Left forelimb (tissue), 1 donor: ENCODE data around the gene FAM170B.

ENCODE experiments used
- DNase-seq: peaks from one replicate; pipeline ENCODE4 v3.0.0-alpha.2; 2018; ENCODE audit warnings: low spot score

The FAM170B gene

GRCh38 chr10:49123981-49124950, 9.6 kb downstream of the FAM170B start:
- no peak for DNase-seq

- no peak for DNase-seq
Measured at GRCh38 chr10:49120911-49121310, 12.9 kb downstream of the FAM170B start.

GRCh38 chr10:49119746-49120145, 14.1 kb downstream of the FAM170B start:
- peak; percentile 48 for DNase-seq

GRCh38 chr10:49118430-49119074, 15.3 kb downstream of the FAM170B start:
- peak; percentile 58 for DNase-seq

GRCh38 chr10:49117376-49118070, 16.3 kb downstream of the FAM170B start:
- DNase-seq = no peak

GRCh38 chr10:49116509-49117375, 17.1 kb downstream of the FAM170B start:
- peak; percentile 48 for DNase-seq

- peak; percentile 31 for DNase-seq
Measured at GRCh38 chr10:49115796-49116508, 17.9 kb downstream of the FAM170B start.

- DNase-seq = peak; percentile 72
Measured at GRCh38 chr10:49115015-49115795, 18.6 kb downstream of the FAM170B start, which contains the start of gene VSTM4. TSS of gene VSTM4 (minus strand) at chr10:49115522. CDS start at chr10:49115485, 37 bp downstream.

- peak; percentile 78 for DNase-seq
Measured at GRCh38 chr10:49114718-49115014, 19.2 kb downstream of the FAM170B start.

GRCh38 chr10:49113741-49114141, 20.1 kb downstream of the FAM170B start:
- peak; percentile 55 for DNase-seq

- DNase-seq = no peak
Measured at GRCh38 chr10:49112851-49113250, 21.0 kb downstream of the FAM170B start.

GRCh38 chr10:49112098-49112497, 21.7 kb downstream of the FAM170B start:
- no peak for DNase-seq

GRCh38 chr10:49111320-49111698, 22.5 kb downstream of the FAM170B start:
- DNase-seq = peak; percentile 30

- peak; percentile 34 for DNase-seq
Measured at GRCh38 chr10:49110684-49111319, 23.0 kb downstream of the FAM170B start.

- peak; percentile 90 for DNase-seq
Measured at GRCh38 chr10:49109669-49110340, 24.0 kb downstream of the FAM170B start.

- peak; percentile 44 for DNase-seq
Measured at GRCh38 chr10:49108656-49109055, 25.2 kb downstream of the FAM170B start.

GRCh38 chr10:49107887-49108267, 25.9 kb downstream of the FAM170B start:
- peak; percentile 55 for DNase-seq

GRCh38 chr10:49107111-49107886, 26.5 kb downstream of the FAM170B start:
- DNase-seq = no peak
